Loucy (cell line): ENCODE measurements around the gene FAM219A.

Experiments used
- EZH2phosphoT487 ChIP-seq: fragments of 200-600 bp; IDR thresholded peaks from 2 replicates; pipeline ENCODE4 v1.6.1; 2018; ENCODE audit warnings: antibody characterized with exemption, mild to moderate bottlenecking, moderate library complexity, borderline replicate concordance
- TF ChIP-seq, protein P1 (sequence below): fragments of 200-600 bp; sonication (generic); conservative IDR thresholded peaks from 2 replicates; pipeline ENCODE4 v1.5.1; 2014; ENCODE audit warnings: mild to moderate bottlenecking, antibody characterized with exemption, low read length

DNA sequence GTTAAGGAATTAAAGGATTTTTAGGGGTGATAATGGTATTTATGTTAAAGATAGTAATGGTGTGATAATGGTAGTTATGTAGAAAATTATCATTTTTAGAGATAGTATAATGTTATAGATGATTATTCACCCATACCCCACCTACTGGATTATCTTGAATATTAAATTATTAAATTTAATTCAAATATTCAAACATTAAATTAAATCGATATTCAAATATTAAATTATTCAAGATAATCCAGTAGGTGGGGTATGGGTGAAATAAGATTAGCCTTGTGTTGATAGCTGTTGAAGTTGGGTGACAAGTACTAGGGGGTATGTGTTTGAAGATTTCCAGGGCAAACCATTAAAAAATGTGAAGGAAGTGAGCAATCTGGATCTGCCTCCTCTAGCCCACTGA, 15.6 kb downstream of the FAM219A start:
- TF ChIP-seq, protein P1, sequence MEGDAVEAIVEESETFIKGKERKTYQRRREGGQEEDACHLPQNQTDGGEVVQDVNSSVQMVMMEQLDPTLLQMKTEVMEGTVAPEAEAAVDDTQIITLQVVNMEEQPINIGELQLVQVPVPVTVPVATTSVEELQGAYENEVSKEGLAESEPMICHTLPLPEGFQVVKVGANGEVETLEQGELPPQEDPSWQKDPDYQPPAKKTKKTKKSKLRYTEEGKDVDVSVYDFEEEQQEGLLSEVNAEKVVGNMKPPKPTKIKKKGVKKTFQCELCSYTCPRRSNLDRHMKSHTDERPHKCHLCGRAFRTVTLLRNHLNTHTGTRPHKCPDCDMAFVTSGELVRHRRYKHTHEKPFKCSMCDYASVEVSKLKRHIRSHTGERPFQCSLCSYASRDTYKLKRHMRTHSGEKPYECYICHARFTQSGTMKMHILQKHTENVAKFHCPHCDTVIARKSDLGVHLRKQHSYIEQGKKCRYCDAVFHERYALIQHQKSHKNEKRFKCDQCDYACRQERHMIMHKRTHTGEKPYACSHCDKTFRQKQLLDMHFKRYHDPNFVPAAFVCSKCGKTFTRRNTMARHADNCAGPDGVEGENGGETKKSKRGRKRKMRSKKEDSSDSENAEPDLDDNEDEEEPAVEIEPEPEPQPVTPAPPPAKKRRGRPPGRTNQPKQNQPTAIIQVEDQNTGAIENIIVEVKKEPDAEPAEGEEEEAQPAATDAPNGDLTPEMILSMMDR: no peak
- TF ChIP-seq EZH2phosphoT487: no peak
